Pons (tissue), 1 donor: ENCODE data around the gene RILP.

ENCODE experiments used
- DNase-seq: peaks from one replicate; pipeline ENCODE4 v3.0.0-alpha.2; 2016; ENCODE audit warnings: low spot score

The RILP gene

GRCh38 chr17:1648173-1648962 lies 1.3 kb downstream of the RILP start:
- DNase-seq = no peak

- no peak for DNase-seq
Measured at GRCh38 chr17:1647802-1648171, 1.9 kb downstream of the RILP start.

- no peak for DNase-seq
Measured at GRCh38 chr17:1646199-1646875, 3.3 kb downstream of the RILP start.

- DNase-seq = no peak
Measured at GRCh38 chr17:1645207-1646171, 4.2 kb downstream of the RILP start, which contains the start of gene SCARF1. Gene SCARF1, minus strand, starts transcription at chr17:1645732. Its CDS starts 35 bp downstream, at chr17:1645697.

- DNase-seq = no peak
Measured at GRCh38 chr17:1644493-1645206, 5.0 kb downstream of the RILP start.

GRCh38 chr17:1643999-1644492 lies 5.6 kb downstream of the RILP start:
- no peak for DNase-seq

DNA sequence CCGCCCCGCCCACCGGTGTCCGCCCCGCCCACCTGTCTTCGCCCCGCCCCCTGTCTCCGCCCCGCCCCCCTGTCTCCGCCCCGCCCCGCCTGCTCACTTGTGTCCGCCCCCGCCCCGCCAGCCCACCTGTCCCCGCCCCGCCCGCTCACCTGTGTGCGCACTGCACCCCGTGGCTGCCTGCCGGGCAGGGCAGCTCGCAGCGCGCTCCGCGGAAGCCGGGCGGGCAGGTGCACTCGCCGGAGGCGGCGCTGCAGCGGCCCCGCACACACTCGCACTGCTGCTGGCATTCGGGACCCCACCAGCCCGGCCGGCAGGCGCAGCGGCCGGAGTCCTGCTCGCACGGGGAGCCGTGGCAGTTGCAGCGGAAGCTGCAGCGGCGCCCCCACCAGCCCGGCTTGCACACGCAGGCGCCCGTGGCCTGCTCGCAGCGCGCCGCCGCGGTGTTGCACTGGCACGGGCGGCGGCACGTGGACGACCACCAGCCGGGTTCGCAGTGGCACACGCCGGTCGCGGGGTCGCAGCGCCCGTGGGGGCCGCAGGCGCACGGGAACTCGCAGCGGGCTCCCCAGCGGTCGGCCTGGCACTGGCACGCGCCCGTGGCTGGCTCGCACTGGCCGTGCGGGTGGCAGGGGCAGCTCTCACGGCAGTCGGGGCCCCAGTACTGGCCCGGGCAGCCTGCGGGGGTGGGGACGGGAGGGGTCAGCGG lies 6.2 kb downstream of the RILP start:
- DNase-seq = no peak

GRCh38 chr17:1641065-1641403 lies 8.6 kb downstream of the RILP start:
- DNase-seq = no peak

DNA sequence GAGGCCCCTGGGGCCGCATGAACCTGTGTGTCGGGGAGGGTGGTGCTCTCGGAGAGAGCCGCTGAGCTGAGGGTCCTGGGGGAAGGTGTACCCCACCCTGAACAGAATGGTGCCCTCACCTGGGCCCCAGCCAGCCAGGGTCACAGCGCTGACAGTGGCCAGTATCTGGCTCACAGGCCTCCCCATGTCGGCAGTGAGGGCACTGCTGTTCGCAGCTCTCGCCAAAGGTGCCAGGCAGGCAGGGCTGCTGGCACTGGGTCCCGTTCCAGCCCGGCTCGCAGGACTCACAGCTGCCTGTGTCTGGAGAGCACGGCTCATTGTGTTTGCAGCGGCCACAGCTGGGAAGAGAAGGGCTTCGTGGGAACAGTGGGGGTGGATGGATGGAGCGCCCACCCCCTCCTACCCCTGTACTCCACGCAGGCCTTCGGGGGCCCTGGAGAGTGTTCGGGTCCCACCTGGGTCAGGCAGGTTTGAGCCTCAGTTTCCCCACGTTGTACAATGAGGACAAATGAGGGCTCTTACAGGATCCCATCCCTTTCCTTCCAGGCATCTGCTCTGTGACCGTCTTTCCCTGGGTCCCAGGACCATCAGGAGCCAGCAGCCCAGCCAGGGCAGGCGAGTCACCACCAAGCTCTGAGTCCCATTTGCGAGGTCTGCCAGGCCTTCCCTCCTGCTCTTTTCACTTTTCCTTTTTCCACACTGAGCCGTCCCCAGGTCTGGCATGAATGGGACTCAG lies 9.2 kb downstream of the RILP start:
- peak; percentile 54 for DNase-seq

DNA sequence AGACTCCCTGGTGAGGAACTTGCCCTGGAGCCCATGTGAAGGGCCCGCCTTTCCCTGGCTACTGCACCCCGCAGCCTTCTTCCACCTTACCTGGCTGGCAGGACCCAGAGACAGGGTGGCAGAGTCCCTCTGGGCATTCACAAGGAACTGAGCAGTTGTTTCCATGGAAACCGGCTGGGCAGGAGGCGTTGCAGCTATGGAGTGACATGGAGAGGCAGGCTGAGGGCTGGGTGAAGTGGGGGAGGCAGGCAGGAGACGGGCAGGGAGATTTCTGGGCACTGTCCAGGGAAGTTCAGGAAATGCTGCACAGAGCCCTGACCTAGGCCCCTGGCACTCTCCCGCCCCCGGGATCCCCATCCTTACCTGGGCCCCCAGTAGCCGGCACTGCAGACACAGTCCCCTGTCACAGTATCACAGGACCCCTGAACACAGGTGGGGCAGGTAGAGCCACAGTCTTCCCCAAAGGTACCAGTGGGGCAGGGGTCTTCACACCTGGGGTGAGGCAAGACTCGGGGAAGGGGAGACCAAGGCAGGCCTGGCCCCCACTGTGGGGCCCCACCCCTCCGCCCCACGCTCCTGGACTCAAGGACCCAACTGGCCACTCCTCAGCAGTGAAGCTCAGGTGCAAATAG lies 10.0 kb downstream of the RILP start:
- DNase-seq = no peak

DNA sequence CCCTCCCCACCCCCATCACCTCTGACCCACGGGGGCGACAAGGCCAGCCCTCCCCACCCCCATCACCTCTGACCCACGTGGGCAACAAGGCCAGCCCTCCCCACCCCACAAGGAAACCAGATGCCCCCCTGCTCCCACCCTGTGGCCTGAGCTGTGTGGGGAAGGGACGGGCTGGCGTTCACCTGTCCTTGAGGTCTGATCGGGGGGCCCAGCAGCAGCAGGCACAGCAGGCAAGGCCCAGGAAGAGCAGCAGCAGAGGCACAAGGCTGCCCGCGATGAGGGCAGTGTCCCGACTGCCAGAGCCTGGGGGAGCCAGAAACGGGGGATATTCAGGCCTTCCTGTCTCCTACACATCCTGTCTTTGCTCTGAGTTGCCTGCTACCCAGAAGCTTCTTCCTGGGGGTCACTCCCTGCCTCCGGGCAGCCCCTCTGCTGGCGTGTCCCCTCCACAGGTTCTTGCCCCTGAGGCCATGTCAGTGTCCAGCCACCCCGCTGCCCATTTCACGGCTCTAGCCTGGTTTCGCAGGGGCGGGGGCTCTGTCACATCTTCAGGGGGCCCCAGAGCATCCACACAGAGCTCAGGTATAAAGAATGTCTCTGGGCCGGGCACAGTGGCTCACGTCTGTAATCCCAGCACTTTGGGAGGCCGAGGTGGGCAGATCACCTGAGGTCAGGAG lies 10.9 kb downstream of the RILP start:
- no peak for DNase-seq

DNA sequence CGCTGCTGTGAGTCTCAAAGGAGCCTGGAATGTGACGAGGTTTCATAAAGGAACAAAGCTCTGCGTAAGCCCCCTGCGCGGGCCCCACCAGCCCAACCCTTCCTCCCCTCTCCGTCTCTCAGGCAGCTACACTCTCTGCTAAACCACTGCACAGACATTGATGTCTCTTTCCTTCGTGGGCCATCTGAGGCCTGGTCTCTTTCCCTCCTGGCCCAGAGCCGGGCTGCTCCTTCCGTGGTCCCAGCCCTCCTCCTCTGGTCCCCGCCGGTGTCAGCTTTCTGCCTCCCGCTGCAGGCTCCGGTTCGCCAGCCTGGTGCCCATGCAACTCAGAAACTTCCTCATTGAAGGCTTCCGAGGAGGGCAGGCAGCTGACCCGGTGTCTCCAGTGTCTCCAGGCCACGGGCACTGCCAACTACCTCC lies 11.5 kb downstream of the RILP start:
- no peak for DNase-seq

- DNase-seq = no peak
Measured at GRCh38 chr17:1636732-1637285, 12.9 kb downstream of the RILP start.

DNA sequence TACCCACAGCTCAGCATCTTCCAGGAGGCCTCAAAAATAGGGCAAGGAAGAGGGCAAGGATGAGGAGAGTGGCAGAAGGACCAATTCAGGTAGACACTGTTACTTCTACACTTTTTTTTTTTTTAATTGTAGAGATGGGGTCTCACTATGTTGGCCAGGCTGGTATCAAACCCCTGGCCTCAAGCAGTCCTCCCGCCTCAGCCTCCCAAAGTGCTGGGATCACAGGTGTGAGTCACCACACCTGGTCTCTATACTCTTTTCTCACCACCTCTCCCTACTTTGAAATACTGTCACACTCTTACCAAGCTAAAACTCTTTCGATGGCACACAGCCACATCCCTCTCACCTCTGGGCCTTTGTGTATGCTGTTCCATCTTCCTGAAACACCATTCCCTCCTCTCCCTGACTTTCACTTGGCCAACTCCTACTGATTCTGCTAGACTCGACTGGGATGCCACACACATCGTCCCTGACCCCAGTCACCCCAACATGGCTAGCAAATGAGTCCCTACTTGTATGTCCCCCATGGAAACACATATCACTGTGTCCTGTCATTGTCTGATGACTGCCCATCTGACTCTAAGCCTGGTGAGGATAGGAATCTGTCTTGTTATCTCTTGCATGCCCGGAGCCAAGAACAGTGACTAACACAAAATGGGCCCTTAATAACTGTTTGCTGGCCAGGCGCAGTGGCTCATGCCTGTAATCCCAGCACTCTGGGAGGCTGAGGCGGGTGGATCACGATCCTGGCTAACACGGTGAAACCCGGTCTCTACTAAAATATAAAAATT lies 13.8 kb downstream of the RILP start:
- no peak for DNase-seq

DNA sequence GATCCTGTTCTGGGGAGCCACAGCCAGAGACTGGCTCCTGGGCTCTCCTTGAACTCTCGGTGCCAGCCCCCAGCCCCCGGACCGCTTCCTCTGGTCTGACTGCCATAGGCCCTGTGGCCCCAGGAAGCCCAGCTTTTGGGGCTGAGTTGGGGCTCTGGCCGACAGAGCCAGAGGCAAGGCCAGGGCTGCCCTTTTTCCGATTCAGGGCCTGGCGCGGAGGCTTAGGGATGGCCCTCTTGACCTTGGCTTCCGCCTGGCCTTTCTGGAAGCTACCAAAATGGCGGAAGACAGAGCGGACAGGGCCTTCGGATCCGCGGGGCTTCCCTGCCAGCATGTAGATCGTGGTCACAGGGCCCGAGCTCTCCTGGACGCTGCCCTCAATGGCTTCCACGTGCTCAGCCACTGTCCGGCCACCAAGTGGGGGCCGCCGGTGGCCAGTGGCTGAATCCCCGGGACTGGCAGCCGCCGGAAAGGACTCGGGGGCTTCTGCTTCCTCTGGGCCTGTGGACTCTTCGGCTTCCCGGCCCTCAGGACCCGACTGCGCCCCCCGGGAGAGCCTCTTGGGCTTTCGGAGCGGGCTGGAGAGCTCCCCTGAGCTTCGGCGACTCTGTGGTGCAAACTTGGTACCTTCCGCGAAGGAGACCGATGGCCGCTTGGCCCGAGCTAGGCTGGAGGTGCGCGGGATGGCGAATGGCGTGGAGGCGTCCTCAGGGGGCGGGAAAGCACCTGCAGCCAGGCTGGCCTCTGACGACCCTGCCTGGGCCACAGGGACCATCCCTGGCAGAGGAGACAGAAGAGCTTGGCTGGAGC lies 14.6 kb downstream of the RILP start:
- no peak for DNase-seq

- no peak for DNase-seq
Measured at GRCh38 chr17:1630662-1631061, 19.0 kb downstream of the RILP start.
